HEK293 (cell line): ENCODE results near the gene SORL1.

Experiments
- CTCF ChIP-seq: fragments of 450-650 bp; formaldehyde crosslinking; IDR thresholded peaks from 2 replicates; pipeline ENCODE4 v1.5.1; 2016; ENCODE audit warnings: missing biosample characterization, missing genetic modification characterization
- ZBTB26 ChIP-seq: fragments of 450-650 bp; formaldehyde crosslinking; optimal IDR thresholded peaks from 2 replicates; pipeline ENCODE3; 2016; ENCODE audit warnings: missing biosample characterization, mild to moderate bottlenecking, missing genetic modification characterization
- ZBTB7A ChIP-seq: fragments of 450-650 bp; formaldehyde crosslinking; IDR thresholded peaks from 2 replicates; pipeline ENCODE4 v1.5.1; 2016; ENCODE audit warnings: low read depth, missing biosample characterization, missing genetic modification characterization
- ZFP41 ChIP-seq: fragments of 450-650 bp; formaldehyde crosslinking; IDR thresholded peaks from 2 replicates; pipeline ENCODE4 v1.5.1; 2016; ENCODE audit warnings: missing biosample characterization, missing genetic modification characterization, borderline replicate concordance
- ZFP69B ChIP-seq: fragments of 450-650 bp; formaldehyde crosslinking; IDR thresholded peaks from 2 replicates; pipeline ENCODE4 v1.5.1; 2016; ENCODE audit warnings: missing biosample characterization, missing genetic modification characterization
- ZNF10 ChIP-seq: fragments of 450-650 bp; formaldehyde crosslinking; IDR thresholded peaks from 2 replicates; pipeline ENCODE4 v1.5.1; 2017; ENCODE audit warnings: missing biosample characterization, missing genetic modification characterization
- ZNF214 ChIP-seq: fragments of 450-650 bp; formaldehyde crosslinking; IDR thresholded peaks from 2 replicates; pipeline ENCODE4 v1.5.1; 2017; ENCODE audit warnings: missing biosample characterization, mild to moderate bottlenecking, missing genetic modification characterization, borderline replicate concordance
- ZNF239 ChIP-seq: fragments of 450-650 bp; formaldehyde crosslinking; IDR thresholded peaks from 2 replicates; pipeline ENCODE4 v1.5.1; 2016; ENCODE audit warnings: missing biosample characterization, missing genetic modification characterization
- ZNF24 ChIP-seq: fragments of 450-650 bp; formaldehyde crosslinking; IDR thresholded peaks from 2 replicates; pipeline ENCODE4 v1.5.1; 2016; ENCODE audit warnings: missing biosample characterization, missing genetic modification characterization
- ZNF274 ChIP-seq, 2 experiments: fragments of 200-500 bp in 1 of 2; fragments of 450-650 bp in 1 of 2; sonication (Bioruptor generic) in 1 of 2; formaldehyde crosslinking in 1 of 2; IDR thresholded peaks; 2 replicates each; pipeline versions ENCODE4 v1.5.1 to v1.6.1; 2014 to 2016; ENCODE audit warnings: borderline replicate concordance in 1 of 2, inconsistent platforms in 1 of 2, low read length in 1 of 2, missing biosample characterization in 1 of 2, missing genetic modification characterization in 1 of 2
- ZNF596 ChIP-seq: fragments of 450-650 bp; IDR thresholded peaks from 2 replicates; pipeline ENCODE4 v1.5.0; 2018; ENCODE audit warnings: missing biosample characterization, mild to moderate bottlenecking, missing genetic modification characterization, moderate library complexity

- TF ChIP-seq ZNF24 (no peak), ZNF596 (tag by site-specific recombination) (no peak), ZNF239 (tag by site-specific recombination) (no peak), ZBTB26 (no peak), CTCF (tag by site-specific recombination) (no peak), ZNF10 (tag by site-specific recombination) (no peak), ZFP69B (tag by site-specific recombination) (no peak), ZNF214 (tag by site-specific recombination) (no peak), ZNF274 (IDR thresholded peaks at IDR 0.05; ENCODE audit: low read length) (no peak), ZNF274 (tag by site-specific recombination; IDR thresholded peaks at IDR 0.05; ENCODE audit: borderline replicate concordance) (no peak), ZBTB7A (tag by site-specific recombination) (no peak), ZFP41 (tag by site-specific recombination) (no peak)
Observed at GRCh38 chr11:121439759-121440158, 12.4 kb upstream of the SORL1 start.
